Measurements from ENCODE around the gene HCFC1.

The HCFC1 gene

GRCh38 chrX:153903238-153903980, 68.2 kb downstream of the HCFC1 start:
- DNase-seq (no peak), ATAC-seq (no peak)

GRCh38 chrX:153902385-153902784, 69.2 kb downstream of the HCFC1 start:
- no peak for ATAC-seq
- no peak for DNase-seq

DNA sequence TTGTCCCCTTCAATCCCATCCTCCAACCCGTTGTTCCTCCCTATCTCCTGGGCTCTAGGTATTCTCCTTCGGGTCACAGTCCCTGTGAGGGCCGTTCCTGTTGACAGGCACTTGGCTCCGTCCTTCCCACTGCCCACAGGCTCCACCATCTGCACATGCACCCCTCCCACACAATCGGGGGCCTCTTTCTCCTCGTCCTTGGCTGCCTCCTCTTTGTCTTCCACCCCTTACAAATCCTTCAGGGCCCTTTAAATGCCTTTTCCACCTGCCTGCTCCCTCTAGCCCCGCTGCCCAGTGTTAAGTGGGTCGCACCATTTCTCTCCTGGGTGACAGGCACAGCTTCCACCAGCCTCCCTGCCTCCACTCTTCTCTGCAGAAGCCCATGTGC, 69.9 kb downstream of the HCFC1 start:
- no peak for ATAC-seq
- DNase-seq: no peak

GRCh38 chrX:153900831-153901752, 70.5 kb downstream of the HCFC1 start:
- peak; percentile 62 for DNase-seq

DNA sequence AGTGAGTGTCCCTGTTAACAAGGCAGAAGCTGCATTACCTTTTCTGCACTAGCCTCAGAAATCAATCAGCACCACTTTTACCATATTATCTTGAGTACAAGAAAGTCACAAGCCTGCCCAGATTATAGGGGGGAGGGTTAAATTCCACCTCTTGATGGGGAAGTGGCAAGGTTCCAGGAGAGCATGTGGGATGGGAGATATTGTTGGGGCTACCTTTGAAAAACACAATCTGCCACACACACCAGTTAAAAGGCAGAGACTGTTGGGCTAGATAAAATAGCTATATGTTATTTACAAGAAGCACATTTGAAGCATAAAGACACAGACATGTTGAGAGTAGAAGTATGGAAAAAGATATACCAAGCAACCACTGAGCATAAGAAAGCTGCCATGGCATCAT, 73.7 kb downstream of the HCFC1 start:
- DNase-seq (no peak), ATAC-seq (no peak)

More at GRCh38 chrX:153900831-153901752, 70.5 kb downstream of the HCFC1 start:
- ATAC-seq: peak; percentile 80

Measured in stimulated activated naive CD8-positive, alpha-beta T cell treated with anti-CD3 and anti-CD28 coated beads, Interleukin-15, Interleukin-2, amounts not matched to agents 100 U/mL and 50 U/mL, for 24 hours (primary cell).